GM12892 (cell line): ENCODE measurements around the gene RRAS.

Experiments
- POLR2AphosphoS5 ChIP-seq: IDR thresholded peaks from 2 replicates; pipeline ENCODE4 v1.6.1; 2011; ENCODE audit warnings: low read depth, low read length, control low read depth
- TAF1 ChIP-seq: IDR thresholded peaks from 2 replicates; pipeline ENCODE4 v1.6.1; 2011; ENCODE audit warnings: low read depth, mild to moderate bottlenecking, control low read depth, low read length, borderline replicate concordance

GRCh38 chr19:49669516-49669915 lies 29.6 kb upstream of the RRAS start:
- no peak for TF ChIP-seq TAF1
- TF ChIP-seq POLR2AphosphoS5 = no peak
